Kidney (tissue), 14 donors: ENCODE data around the gene IQCM. TPM values are rescaled to one million over a fixed set of nuclear protein-coding genes. Genes with fewer than 3 reads are reported as not detected.

Experiments used
- DNase-seq, 5 donors: peaks; one replicate each; pipeline ENCODE4 v3.0.0-alpha.2; 2013 to 2020
- FAIRE-seq: peaks from 2 replicates; lab custom pipeline; 2012; peaks lifted over from hg19 to GRCh38; lab: Jason Lieb, UNC
- H3K27ac ChIP-seq, 2 donors: one replicate each; pipeline ENCODE4 v1.7.0; 2013; ENCODE audit warnings: low read depth in 2 of 2, low read length in 2 of 2, inconsistent platforms in 1 of 2
- H3K27me3 ChIP-seq: one replicate; pipeline ENCODE4 v1.7.1; 2013; ENCODE audit warnings: low read length, inconsistent platforms; ENCODE audit not compliant: control insufficient read depth, insufficient read depth
- H3K36me3 ChIP-seq, 3 donors: one replicate each; pipeline versions ENCODE4 v1.7.0 to v1.7.1; 2013; ENCODE audit warnings: low read length in 3 of 3, control low read depth in 1 of 3, inconsistent platforms in 1 of 3; ENCODE audit not compliant: insufficient read depth in 3 of 3, control insufficient read depth in 2 of 3
- H3K4me1 ChIP-seq, 3 donors: one replicate each; pipeline versions ENCODE4 v1.7.0 to v1.7.1; 2013; ENCODE audit warnings: low read length in 3 of 3, inconsistent platforms in 1 of 3, low read depth in 1 of 3; ENCODE audit not compliant: control insufficient read depth in 2 of 3, insufficient read depth in 2 of 3
- H3K4me3 ChIP-seq, 3 donors: one replicate each; pipeline versions ENCODE4 v1.7.0 to v1.8.1; 2013; ENCODE audit warnings: low read length in 3 of 3, control low read depth in 1 of 3, inconsistent platforms in 1 of 3
- H3K9ac ChIP-seq, 3 donors: one replicate each; pipeline versions ENCODE4 v1.7.0 to v1.7.1; 2013; ENCODE audit warnings: low read length in 3 of 3, control low read depth in 1 of 3, inconsistent platforms in 1 of 3
- H3K9me3 ChIP-seq, 3 donors: one replicate each; pipeline versions ENCODE4 v1.7.0 to v1.7.1; 2013; ENCODE audit warnings: low read length in 3 of 3, control low read depth in 1 of 3, inconsistent platforms in 1 of 3; ENCODE audit not compliant: control insufficient read depth in 2 of 3, insufficient read depth in 1 of 3
- intact Hi-C: fragments of 100-400 bp; cut with DNase I; formaldehyde crosslinking; loops from one replicate; pipeline ENCODE4 v1.11.1; 2022
- polyA plus RNA-seq: library from polyadenylated mRNA; stranded (reverse); fragments of 350-450 nt; fragmentation: Illumina TruSeq; extraction: RNeasy Lipid Tissue Mini Kit (QIAGEN cat#74804); gene quantifications from one replicate; pipeline ENCODE4 v1.2.3, GENCODE V29; 2014; ENCODE audit warnings: low read depth, low replicate concordance; ENCODE audit not compliant: insufficient read depth
- total RNA-seq: library from RNA; stranded (reverse); fragmentation: NEBNext Ultra II Directional; extraction: Animal tissue kit (Norgen Biotek cat#: 25700); gene quantifications from one replicate; pipeline ENCODE4 v1.2.1, GENCODE V29; 2021
- TF ChIP-seq, protein P1 (sequence below): IDR thresholded peaks from 3 replicates; pipeline ENCODE4 v1.5.1; 2012; ENCODE audit warnings: mild to moderate bottlenecking, moderate library complexity, borderline replicate concordance; ENCODE audit not compliant: insufficient read depth; ENCODE audit errors: extremely low read depth
- donor health status: control.
- donor health status: control.
- donor health status: control.
- donor health status: control.
- donor health status: control.
- donor health status: DM: yes; HTN: yes; CAD: no.
- donor health status: Normal renal cell carcinoma (clear cell type).

IQCM gene
- total and polyA plus RNA-seq, 2 donors from 2014 or later, result not detected

DNA sequence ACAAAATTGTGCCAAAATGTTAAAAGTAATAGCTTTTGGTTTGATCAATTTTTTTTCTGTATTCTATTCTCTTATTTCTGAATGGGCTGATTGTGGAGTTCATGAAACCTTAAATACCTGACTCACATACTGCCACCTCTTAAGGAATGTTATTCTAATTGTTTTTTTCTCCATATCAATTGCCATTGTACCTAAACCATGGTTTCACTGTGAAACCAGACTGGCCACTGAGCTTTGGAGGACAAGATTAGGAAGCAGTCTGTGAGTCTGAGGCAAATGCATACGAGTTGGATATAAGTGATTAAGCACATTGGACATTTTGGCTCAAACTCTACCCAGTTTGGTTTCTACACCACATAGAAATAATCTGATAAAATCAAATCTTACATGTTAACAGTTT is 184.0 kb downstream of the IQCM start:
- Histone ChIP-seq H3K27me3 (no peaks in the 10 kb centered on the region), H3K9ac (no peak overlapping the region), H3K9me3 (no peaks in the 10 kb centered on the region), H3K36me3 (no peaks in the 10 kb centered on the region), H3K4me3 (no peak overlapping the region), H3K4me1 (no peaks in the 10 kb centered on the region), H3K27ac (no peak overlapping the region)
- no peak for FAIRE-seq
- TF ChIP-seq, protein P1, sequence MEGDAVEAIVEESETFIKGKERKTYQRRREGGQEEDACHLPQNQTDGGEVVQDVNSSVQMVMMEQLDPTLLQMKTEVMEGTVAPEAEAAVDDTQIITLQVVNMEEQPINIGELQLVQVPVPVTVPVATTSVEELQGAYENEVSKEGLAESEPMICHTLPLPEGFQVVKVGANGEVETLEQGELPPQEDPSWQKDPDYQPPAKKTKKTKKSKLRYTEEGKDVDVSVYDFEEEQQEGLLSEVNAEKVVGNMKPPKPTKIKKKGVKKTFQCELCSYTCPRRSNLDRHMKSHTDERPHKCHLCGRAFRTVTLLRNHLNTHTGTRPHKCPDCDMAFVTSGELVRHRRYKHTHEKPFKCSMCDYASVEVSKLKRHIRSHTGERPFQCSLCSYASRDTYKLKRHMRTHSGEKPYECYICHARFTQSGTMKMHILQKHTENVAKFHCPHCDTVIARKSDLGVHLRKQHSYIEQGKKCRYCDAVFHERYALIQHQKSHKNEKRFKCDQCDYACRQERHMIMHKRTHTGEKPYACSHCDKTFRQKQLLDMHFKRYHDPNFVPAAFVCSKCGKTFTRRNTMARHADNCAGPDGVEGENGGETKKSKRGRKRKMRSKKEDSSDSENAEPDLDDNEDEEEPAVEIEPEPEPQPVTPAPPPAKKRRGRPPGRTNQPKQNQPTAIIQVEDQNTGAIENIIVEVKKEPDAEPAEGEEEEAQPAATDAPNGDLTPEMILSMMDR, result no peak
- intact Hi-C loops, result no loop called here
- no peak for DNase-seq

DNA sequence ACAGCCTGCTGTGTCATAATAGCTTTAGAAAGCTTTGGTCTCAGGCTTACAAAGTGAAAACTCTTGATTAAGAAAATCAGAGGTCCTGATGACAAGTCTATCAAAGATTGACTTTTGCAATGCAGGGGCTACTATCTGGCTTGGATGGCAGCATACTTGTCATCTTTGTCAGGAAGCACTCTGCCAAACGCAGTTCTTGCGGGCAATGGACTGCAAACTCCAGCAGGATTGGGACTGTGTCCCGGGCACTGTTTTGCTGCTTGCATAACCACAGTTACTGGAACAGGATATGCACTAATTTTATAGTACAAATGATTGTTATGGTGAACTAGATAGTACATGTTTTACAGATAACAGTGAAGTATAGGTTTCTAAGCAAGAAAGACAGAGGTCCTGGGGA is 185.6 kb downstream of the IQCM start:
- Histone ChIP-seq H3K9ac (no peak overlapping the region), H3K9me3 (no peaks in the 10 kb centered on the region), H3K27me3 (no peaks in the 10 kb centered on the region), H3K4me3 (no peak overlapping the region), H3K4me1 (no peaks in the 10 kb centered on the region), H3K27ac (no peak overlapping the region), H3K36me3 (no peaks in the 10 kb centered on the region)
- FAIRE-seq (no peak), DNase-seq (no peak)
- TF ChIP-seq, protein P1, result no peak
- intact Hi-C loops, result no loop called here

DNA sequence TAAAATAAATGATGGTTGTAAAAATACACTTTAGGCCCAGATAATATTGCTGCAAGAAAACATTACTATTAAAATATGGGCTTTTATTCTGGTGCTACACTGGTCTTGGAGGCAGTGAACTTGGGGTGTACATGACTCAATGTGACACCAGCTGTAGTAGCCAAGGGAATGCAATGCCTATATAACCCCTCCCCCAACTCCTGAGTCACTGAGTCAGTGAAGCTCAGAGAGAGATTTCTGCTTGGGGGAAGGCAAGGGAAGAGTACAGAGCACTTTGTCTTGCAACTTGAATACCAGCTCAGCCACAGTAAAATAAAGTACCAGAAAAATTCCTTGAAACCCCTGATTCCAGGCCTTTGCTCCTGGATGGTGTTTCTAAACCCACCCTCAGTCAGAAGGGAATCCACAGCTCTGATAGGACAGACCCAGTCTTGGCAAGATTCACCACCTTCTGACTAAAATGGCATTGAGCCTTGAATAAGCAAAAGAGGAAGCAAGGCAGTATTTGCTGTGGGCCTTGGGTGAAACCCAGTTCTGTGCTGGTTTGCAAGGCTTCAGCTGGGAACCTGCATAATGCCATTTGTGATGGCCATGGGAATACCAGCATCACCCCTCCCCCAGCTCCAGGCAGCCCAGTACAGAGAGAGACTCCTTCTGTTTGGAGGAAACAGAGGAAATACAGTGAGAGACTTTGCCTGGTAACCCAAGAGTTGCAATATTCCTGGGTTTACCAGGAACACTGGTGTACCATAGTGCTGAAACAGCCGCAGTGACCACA is 209.9 kb downstream of the IQCM start:
- no peak overlapping the region for H3K4me3 ChIP-seq
- H3K9me3 ChIP-seq, result peaks cover 0 to 5% (median 0%) of the 10 kb centered on the region in 3 donors
- H3K4me1 ChIP-seq, result no peaks in the 10 kb centered on the region
- no peaks in the 10 kb centered on the region for H3K36me3 ChIP-seq
- TF ChIP-seq, protein P1, result no peak
- no peak overlapping the region for H3K9ac ChIP-seq
- no peaks in the 10 kb centered on the region for H3K27me3 ChIP-seq
- DNase-seq (no peak), FAIRE-seq (no peak)
- no peak overlapping the region for H3K27ac ChIP-seq
- intact Hi-C loops, result no loop called here

DNA sequence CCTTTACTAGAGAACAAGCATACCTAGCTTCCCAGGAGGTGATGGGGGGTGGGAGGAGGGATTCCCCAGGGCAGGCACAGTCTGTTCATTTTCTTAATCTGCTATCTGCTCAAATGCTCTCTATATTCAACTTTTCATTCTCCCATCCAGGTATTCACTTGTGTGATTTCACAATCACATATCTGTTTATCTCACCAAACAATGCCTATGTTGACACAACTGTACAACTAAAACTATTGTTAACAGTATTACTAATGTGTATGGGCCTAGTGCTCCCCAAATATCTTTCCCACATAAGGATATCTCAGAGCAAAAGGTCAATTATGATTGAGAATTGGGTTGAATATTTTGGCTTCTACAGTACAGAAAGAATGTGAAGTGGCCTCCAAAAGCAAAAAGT is 210.8 kb downstream of the IQCM start:
- intact Hi-C loops, result no loop called here
- TF ChIP-seq, protein P1, result no peak
- FAIRE-seq (no peak), DNase-seq (no peak)
- no peaks in the 10 kb centered on the region for H3K36me3 ChIP-seq
- no peak overlapping the region for H3K4me3 ChIP-seq
- H3K27me3 ChIP-seq, result no peaks in the 10 kb centered on the region
- H3K9me3 ChIP-seq, result peaks cover 0 to 5% (median 0%) of the 10 kb centered on the region in 3 donors
- no peak overlapping the region for H3K9ac ChIP-seq
- no peak overlapping the region for H3K27ac ChIP-seq
- no peaks in the 10 kb centered on the region for H3K4me1 ChIP-seq
